Karpas-422 (cell line): ENCODE measurements around the gene TCEA3. TPM values are rescaled to one million over a fixed set of nuclear protein-coding genes. Genes with fewer than 3 reads are reported as not detected.
"Not testable (repeated sequence)": the region's sequence is repeated elsewhere in the genome, so short reads cannot be mapped to it uniquely, and the experiment has no call there.

ENCODE experiments used
- DNase-seq: peaks from one replicate; pipeline ENCODE4 v3.0.0-alpha.2; 2015
- H2AFZ ChIP-seq: fragments of 200-600 bp; sonication (generic); 2 replicates; pipeline ENCODE4 v1.6.1; 2014; ENCODE audit warnings: antibody characterized with exemption, low read length, mixed read lengths
- H3K27ac ChIP-seq: fragments of 200-600 bp; sonication (generic); 2 replicates; pipeline ENCODE4 v1.5.1; 2014; ENCODE audit warnings: mild to moderate bottlenecking, low read length, moderate library complexity
- H3K27me3 ChIP-seq: fragments of 200-600 bp; sonication (generic); 2 replicates; pipeline ENCODE4 v1.6.1; 2014; ENCODE audit warnings: low read length, mixed read lengths
- H3K36me3 ChIP-seq: fragments of 200-600 bp; sonication (generic); 2 replicates; pipeline ENCODE4 v1.6.1; 2014; ENCODE audit warnings: low read length, mixed read lengths; ENCODE audit not compliant: insufficient read depth
- H3K4me1 ChIP-seq: fragments of 200-600 bp; sonication (generic); 2 replicates; pipeline ENCODE4 v1.6.1; 2014; ENCODE audit warnings: mild to moderate bottlenecking, low read length, mixed read lengths
- H3K4me2 ChIP-seq: fragments of 200-600 bp; sonication (generic); 2 replicates; pipeline ENCODE4 v1.6.1; 2014; ENCODE audit warnings: low read length, low read depth, mild to moderate bottlenecking; ENCODE audit not compliant: poor library complexity, severe bottlenecking
- H3K4me3 ChIP-seq: fragments of 200-600 bp; sonication (generic); 2 replicates; pipeline ENCODE4 v1.5.1; 2014; ENCODE audit warnings: mild to moderate bottlenecking, antibody characterized with exemption, low read length, mixed read lengths
- H3K79me2 ChIP-seq: fragments of 200-600 bp; sonication (generic); 2 replicates; pipeline ENCODE4 v1.6.1; 2014; ENCODE audit warnings: mild to moderate bottlenecking, low read length, mixed read lengths
- H3K9ac ChIP-seq: fragments of 200-600 bp; sonication (generic); 2 replicates; pipeline ENCODE4 v1.6.0; 2014; ENCODE audit warnings: low read length
- H3K9me2 ChIP-seq: fragments of 200-600 bp; sonication (generic), shearing (Covaris generic); replicated peaks from 2 replicates; pipeline ENCODE4 v1.6.0; 2014; ENCODE audit warnings: mild to moderate bottlenecking, low read length, moderate library complexity; ENCODE audit not compliant: insufficient read depth
- H3K9me3 ChIP-seq: fragments of 300-700, 200-600 bp; sonication (generic); 2 replicates; pipeline ENCODE4 v1.6.1; 2014; ENCODE audit warnings: low read length, mixed read lengths
- H4K20me1 ChIP-seq: fragments of 200-600 bp; sonication (generic); 2 replicates; pipeline ENCODE4 v1.6.1; 2014; ENCODE audit warnings: mild to moderate bottlenecking, antibody characterized with exemption, low read length, low read depth; ENCODE audit not compliant: insufficient read depth
- total RNA-seq: library from RNA; depleted of rRNA; stranded (reverse); fragments of >200 nt; shearing (Covaris generic); gene quantifications from 2 replicates; pipeline ENCODE4 v1.2.3, GENCODE V29; 2014; ENCODE audit warnings: low replicate concordance

TCEA3 gene
- total RNA-seq, 1 experiment from 2014 or later, result not detected

DNA sequence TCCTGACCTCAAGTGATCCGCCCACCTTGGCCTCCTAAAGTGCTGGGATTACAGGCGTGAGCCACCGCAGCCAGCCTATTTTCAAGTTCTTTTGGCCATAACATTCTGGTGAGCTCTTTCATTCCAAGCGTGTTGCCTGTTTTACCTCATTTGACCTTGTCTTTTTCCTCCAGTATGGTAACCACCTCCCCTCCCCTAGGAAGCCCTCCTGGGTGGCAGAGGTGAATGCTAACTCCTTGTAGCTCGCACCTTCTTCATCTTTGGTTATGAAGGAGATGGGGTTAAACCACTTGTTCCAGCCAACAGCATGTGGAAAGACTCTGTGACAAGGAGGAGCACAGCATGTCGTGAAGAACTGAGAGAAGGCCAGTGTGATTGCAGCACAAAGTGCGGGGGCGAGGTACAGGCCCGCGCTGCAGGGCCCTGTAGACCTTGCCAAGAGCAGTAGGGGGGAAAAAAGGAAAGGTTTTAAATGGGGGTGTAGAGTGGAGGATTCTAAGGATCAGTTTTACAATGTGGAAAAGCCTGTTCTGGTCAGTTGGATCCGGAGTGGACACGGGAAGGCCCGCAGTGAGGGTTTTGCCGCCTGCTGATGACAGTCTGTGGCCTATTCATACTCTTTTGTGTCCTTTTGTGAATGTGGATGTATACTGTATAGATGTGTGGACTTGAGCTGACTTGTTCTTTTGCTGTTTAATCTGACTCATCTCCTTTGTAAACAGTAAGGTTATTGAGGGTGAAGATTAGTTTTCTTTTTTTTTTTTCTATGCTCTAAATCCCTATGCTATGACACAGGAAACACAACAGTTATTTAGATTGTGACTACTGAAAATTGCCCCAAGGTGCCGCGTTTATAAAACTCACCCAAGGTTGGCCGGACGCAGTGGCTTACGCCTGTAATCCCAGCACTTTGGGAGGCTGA, 47.4 kb downstream of the TCEA3 start:
- H3K4me1 ChIP-seq, result no peaks in the 10 kb centered on the region
- H3K9ac ChIP-seq, result no peak overlapping the region
- H3K79me2 ChIP-seq, result no peaks in the 10 kb centered on the region
- H3K4me3 ChIP-seq, result no peak overlapping the region
- DNase-seq, result peak; percentile 26
- no peak overlapping the region for H3K4me2 ChIP-seq
- no peaks in the 10 kb centered on the region for H3K27me3 ChIP-seq
- no peaks in the 10 kb centered on the region for H3K36me3 ChIP-seq
- H4K20me1 ChIP-seq, result no peaks in the 10 kb centered on the region
- no peak overlapping the region for H3K27ac ChIP-seq
- no peaks in the 10 kb centered on the region for H3K9me3 ChIP-seq
- H3K9me2 ChIP-seq, result no peaks in the 10 kb centered on the region
- H2AFZ ChIP-seq, result no peak overlapping the region

DNA sequence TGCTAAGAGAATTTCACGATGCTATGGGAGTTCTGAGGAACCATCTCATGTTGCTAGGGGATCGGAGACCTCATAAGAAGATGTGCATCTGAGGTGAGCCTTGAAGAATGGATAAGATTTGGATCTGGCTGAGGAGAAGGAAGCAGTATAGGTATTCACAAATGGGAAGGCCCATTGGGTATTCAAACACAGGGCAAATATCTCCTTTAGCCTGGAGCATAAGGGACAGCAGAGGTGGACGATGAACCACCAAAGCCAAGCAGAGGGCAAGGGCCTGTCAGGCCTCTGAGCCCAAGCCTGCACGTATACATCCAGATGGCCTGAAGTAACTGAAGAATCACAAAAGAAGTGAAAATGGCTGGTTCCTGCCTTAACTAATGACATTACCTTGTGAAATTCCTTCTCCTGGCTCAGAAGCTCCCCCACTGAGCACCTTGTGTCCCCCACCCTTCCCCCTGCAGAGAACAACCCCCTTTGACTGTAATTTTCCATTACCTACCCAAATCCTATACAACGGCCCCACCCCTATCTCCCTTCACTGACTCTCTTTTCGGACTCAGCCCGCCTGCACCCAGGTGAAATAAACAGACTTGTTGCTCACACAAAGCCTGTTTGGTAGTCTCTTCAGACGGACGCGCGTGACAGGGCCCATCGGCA, 50.3 kb downstream of the TCEA3 start:
- not testable (repeated sequence) for H3K4me2 ChIP-seq, H3K9me2 ChIP-seq, H3K79me2 ChIP-seq, H3K9me3 ChIP-seq, H3K9ac ChIP-seq, H3K27me3 ChIP-seq, H3K27ac ChIP-seq, H3K36me3 ChIP-seq, H2AFZ ChIP-seq, H3K4me3 ChIP-seq, H4K20me1 ChIP-seq
- peak; percentile 27 for DNase-seq
- H3K4me1 ChIP-seq, result peaks cover 11% of the 10 kb centered on the region

DNA sequence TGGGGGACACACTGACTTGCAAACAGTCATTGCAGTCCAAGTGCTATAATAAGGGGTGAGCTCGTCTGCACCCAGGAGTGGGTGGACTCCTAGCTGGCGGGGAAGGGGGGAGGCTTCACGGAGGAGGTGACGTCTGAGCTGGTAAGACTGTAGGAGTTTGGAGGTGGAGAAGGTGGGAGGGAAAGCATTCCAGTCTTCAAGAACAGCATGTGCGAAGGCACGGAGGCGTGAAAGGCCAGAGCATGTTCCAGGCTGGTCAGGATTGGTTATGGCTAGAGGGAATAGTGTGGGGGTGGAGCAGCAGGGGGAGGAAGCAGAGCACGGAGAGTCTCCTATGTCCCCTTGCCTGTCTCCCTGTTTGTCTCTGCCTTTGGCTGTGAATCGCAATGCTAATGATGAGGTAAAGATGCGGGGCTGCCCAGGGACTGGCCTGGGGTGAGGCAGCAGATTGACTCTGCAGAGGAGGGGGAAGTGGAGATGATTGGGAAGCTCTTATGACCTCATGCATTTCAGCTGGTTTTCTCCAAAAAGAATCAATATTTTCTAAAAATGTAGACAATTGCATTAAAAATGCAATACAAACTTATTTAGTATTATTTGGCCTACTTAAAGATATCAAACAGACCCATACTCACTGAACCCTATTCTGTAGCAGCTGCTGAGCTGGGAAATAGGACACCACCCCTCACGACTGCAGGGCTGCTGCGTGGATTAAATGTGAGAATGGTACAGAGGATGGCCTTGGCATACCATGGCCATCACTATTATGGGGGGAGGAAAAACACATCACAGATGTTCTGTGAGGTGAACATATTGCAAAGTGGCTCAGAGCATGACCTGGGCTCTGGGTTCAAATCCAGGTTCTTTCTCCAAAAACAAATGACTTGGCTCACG, 52.3 kb downstream of the TCEA3 start:
- no peak overlapping the region for H3K4me2 ChIP-seq

DNA sequence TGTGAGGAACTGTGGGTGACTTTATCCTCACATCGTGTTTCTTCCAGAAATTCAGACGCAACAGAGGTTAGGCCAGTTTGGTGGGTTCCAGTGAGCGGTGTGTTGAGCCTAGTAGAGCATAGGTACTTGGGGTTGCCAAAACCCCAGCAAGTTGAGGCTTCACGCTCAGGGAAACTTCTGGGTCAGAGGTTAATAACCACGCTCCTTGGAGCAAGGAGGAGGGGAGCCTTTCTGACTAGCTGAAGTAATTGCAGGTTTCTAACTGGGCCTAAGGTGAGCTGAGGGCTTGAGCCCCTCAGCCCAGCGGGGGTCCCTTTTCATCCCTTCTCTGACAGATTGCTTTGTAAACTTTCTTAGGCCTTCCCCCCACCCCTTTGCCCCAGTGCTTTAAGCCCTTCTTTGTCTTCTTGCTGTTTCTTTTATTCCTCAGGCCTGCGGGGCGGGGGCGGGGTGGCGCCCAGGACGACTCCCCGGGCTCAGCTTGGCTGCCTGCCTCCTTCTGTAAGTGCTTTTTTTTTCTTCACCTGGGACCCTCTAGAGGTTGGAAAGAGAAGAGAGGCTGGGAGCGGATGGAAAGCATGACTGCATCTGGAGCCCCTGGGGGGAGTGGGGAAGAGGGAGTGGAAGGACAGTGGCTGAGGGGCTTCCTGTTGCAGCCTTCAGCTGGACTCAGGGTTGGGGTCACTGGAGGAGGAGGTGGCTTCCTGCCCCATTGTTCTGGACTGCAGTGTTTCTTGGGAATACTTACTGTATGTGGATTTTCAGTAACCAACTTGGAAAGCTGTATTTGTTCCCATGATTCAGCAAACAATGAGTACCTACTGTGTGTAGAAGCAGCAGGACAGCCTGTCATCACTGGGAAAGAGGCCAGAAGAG, 53.6 kb downstream of the TCEA3 start:
- Histone ChIP-seq H3K9ac (no peak overlapping the region), H4K20me1 (0 out of 2 replicates have a peak, but pooled peaks cover 5% of the 10 kb centered on the region), H3K36me3 (peaks cover 9% of the 10 kb centered on the region), H3K4me2 (no peak overlapping the region), H3K9me3 (peaks cover 7% of the 10 kb centered on the region; the same call in 1 of the 2 replicates), H3K79me2 (peaks cover 24% of the 10 kb centered on the region), H3K4me1 (peaks cover 21% of the 10 kb centered on the region), H3K4me3 (no peak overlapping the region), H2AFZ (no peak overlapping the region), H3K27me3 (no peaks in the 10 kb centered on the region), H3K9me2 (no peaks in the 10 kb centered on the region), H3K27ac (no peak overlapping the region)
- no peak for DNase-seq

More for the DNA sequence above, 52.3 kb downstream of the TCEA3 start:
- no peak overlapping the region for H3K9ac ChIP-seq
- H3K9me2 ChIP-seq, result no peaks in the 10 kb centered on the region
- H3K27me3 ChIP-seq, result no peaks in the 10 kb centered on the region
- H2AFZ ChIP-seq, result no peak overlapping the region
- H4K20me1 ChIP-seq, result 0 out of 2 replicates have a peak, but pooled peaks cover 5% of the 10 kb centered on the region
- no peak overlapping the region for H3K27ac ChIP-seq
- peak; percentile 31 for DNase-seq
- no peaks in the 10 kb centered on the region for H3K36me3 ChIP-seq
- H3K4me3 ChIP-seq, result no peak overlapping the region
- peaks cover 16% of the 10 kb centered on the region for H3K4me1 ChIP-seq
- H3K9me3 ChIP-seq, result no peaks in the 10 kb centered on the region
- H3K79me2 ChIP-seq, result peaks cover 13% of the 10 kb centered on the region

DNA sequence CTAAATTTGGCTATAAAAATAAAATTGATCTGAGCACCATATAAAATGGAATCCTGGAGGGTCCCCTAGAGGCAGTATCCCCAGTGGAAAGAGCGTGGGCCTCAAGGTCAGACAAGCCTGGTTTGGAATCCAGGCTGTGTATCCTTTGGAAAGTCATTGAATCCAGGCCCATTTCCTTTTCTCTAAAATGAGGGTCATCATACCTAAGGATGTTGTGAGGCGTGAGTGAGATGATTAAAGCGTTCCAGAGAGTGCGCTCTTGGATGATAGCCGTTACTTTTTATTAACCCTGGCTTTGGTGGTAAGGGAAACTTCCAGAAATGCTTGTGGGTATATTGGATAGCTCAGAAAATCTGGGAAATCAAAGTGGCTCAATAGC, 54.2 kb downstream of the TCEA3 start:
- Histone ChIP-seq H3K4me3 (peak overlapping the region; percentile 83; the same call in 1 of the 2 replicates), H3K9me3 (peaks cover 7% of the 10 kb centered on the region; the same call in 1 of the 2 replicates), H3K36me3 (peaks cover 11% of the 10 kb centered on the region), H2AFZ (no peak overlapping the region), H3K9ac (peak overlapping the region; percentile 90; the same call in 1 of the 2 replicates), H3K4me1 (peaks cover 21% of the 10 kb centered on the region), H3K27me3 (no peaks in the 10 kb centered on the region), H3K9me2 (no peaks in the 10 kb centered on the region), H4K20me1 (0 out of 2 replicates have a peak, but pooled peaks cover 5% of the 10 kb centered on the region), H3K27ac (no peak overlapping the region), H3K4me2 (peak overlapping the region; percentile 96), H3K79me2 (peaks cover 24% of the 10 kb centered on the region)
- DNase-seq, result no peak

DNA sequence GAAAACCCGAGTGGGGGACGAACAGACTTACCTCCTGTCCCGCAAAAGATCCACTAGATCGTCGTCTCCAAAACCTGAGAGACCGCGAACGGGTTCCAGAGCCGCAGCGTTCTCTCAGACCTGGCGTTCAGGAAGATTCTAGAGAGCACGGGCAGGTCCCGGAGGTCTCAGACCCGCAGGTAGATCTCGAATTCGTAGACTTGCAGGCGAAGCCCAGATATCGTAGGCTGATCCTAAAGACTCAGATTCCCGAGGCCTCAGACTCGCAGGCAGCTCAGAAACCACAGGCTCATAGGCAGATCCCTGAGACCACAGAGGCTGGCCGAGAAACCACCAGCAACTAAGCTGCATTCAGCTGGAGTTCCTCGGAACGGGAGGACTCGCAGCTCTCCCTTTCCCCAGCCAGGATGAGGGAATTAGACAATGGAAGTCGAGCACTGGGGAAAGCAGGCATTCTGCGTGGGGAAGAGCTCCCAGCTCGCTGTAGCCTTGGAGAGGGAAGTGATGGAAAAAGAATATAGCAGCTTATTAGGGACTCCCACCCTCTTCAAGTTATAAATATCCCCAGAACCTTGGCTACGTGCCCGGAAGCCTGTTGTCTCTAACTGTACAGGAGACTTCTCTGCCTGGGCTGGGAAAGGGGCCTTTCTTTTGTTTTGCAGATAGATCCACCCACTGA, 55.1 kb downstream of the TCEA3 start, which contains the start of gene ZNF436:
Gene ZNF436, minus strand, starts transcription at position 502 of the 679 bp plus-strand sequence. CDS start 1,831 bp downstream, outside the sequence.
- peaks cover 21% of the 10 kb centered on the region for H3K4me1 ChIP-seq
- peak within 1 kb of the TSS; percentile 84 for H3K27ac ChIP-seq
- peak within 1 kb of the TSS; percentile 99 for H2AFZ ChIP-seq
- H3K36me3 ChIP-seq, result peaks cover 16% of the 10 kb centered on the region
- DNase-seq, result peak; percentile 68
- H3K4me2 ChIP-seq, result peak within 1 kb of the TSS; percentile 96
- H3K27me3 ChIP-seq, result no peaks in the 10 kb centered on the region
- peak within 1 kb of the TSS; percentile 83 for H3K4me3 ChIP-seq
- H3K9me3 ChIP-seq, result peaks cover 7% of the 10 kb centered on the region; the same call in 1 of the 2 replicates
- H3K79me2 ChIP-seq, result peaks cover 24% of the 10 kb centered on the region
- peak within 1 kb of the TSS; percentile 90 for H3K9ac ChIP-seq
- 0 out of 2 replicates have a peak, but pooled peaks cover 5% of the 10 kb centered on the region for H4K20me1 ChIP-seq
- no peaks in the 10 kb centered on the region for H3K9me2 ChIP-seq
